ENCODE results near the gene APCDD1.

DNA sequence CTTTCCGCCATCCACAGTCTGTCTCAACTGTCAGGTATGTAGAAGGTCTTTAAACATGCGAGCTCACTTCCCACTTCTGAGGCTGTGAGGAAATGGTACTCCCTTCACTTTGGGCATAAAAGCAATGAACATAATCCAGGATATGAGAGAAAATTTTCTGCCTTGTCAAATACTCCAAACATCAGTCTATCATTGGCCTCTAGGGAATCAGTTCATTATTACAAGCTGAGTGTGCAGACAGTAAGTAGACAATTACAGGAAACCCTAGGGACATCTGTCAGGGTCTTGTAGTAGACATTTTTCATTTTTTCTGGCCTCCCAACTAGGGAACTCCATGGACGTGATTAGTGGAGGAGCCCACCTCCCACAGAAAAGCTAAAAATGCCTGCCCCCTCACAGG is 13.6 kb upstream of the APCDD1 start:
- TF ChIP-seq, protein P1, sequence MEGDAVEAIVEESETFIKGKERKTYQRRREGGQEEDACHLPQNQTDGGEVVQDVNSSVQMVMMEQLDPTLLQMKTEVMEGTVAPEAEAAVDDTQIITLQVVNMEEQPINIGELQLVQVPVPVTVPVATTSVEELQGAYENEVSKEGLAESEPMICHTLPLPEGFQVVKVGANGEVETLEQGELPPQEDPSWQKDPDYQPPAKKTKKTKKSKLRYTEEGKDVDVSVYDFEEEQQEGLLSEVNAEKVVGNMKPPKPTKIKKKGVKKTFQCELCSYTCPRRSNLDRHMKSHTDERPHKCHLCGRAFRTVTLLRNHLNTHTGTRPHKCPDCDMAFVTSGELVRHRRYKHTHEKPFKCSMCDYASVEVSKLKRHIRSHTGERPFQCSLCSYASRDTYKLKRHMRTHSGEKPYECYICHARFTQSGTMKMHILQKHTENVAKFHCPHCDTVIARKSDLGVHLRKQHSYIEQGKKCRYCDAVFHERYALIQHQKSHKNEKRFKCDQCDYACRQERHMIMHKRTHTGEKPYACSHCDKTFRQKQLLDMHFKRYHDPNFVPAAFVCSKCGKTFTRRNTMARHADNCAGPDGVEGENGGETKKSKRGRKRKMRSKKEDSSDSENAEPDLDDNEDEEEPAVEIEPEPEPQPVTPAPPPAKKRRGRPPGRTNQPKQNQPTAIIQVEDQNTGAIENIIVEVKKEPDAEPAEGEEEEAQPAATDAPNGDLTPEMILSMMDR (IDR thresholded peaks at IDR 0.05; ENCODE audit: control extremely low read depth in 1 of 3, insufficient read depth in 1 of 3, low read depth in 1 of 3, low read length in 3 of 3), result no peak
- no peak for TF ChIP-seq CBX8 (IDR thresholded peaks at IDR 0.05; ENCODE audit: borderline replicate concordance, low read depth, low read length)
- TF ChIP-seq BRCA1 (IDR thresholded peaks at IDR 0.05; ENCODE audit: low read depth, low read length), result no peak

Measured in H1 (cell line).